ENCODE measurements around the gene SSR3.

Gene SSR3

GRCh38 chr3:156492801-156493261 is 62.1 kb downstream of the SSR3 start:
- TF ChIP-seq, protein P1, sequence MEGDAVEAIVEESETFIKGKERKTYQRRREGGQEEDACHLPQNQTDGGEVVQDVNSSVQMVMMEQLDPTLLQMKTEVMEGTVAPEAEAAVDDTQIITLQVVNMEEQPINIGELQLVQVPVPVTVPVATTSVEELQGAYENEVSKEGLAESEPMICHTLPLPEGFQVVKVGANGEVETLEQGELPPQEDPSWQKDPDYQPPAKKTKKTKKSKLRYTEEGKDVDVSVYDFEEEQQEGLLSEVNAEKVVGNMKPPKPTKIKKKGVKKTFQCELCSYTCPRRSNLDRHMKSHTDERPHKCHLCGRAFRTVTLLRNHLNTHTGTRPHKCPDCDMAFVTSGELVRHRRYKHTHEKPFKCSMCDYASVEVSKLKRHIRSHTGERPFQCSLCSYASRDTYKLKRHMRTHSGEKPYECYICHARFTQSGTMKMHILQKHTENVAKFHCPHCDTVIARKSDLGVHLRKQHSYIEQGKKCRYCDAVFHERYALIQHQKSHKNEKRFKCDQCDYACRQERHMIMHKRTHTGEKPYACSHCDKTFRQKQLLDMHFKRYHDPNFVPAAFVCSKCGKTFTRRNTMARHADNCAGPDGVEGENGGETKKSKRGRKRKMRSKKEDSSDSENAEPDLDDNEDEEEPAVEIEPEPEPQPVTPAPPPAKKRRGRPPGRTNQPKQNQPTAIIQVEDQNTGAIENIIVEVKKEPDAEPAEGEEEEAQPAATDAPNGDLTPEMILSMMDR (IDR thresholded peaks at IDR 0.05; ENCODE audit: insufficient read depth, low read length), result no peak
- no peak for TF ChIP-seq REST (IDR thresholded peaks at IDR 0.05; ENCODE audit: insufficient replicate concordance, low read depth)
- TF ChIP-seq POLR2AphosphoS5 (IDR thresholded peaks at IDR 0.05; ENCODE audit: low read depth), result no peak
- no peak for TF ChIP-seq SPI1 (IDR thresholded peaks at IDR 0.05; ENCODE audit: borderline replicate concordance, low read depth)
- TF ChIP-seq GABPA (IDR thresholded peaks at IDR 0.05; ENCODE audit: low read depth), result no peak
- Histone ChIP-seq H3K4me3 (replicated peaks; ENCODE audit: insufficient read depth, low read length) (no peak overlapping the region), H3K27me3 (ENCODE audit: insufficient read depth, poor library complexity, severe bottlenecking) (peaks cover 7% of the 10 kb centered on the region), H3K27ac (replicated peaks) (no peak overlapping the region)
- no peak for DNase-seq (ENCODE audit: low read depth in 1 of 2, low spot score in 1 of 2)

GRCh38 chr3:156491192-156491591 is 63.7 kb downstream of the SSR3 start:
- no peak for DNase-seq (ENCODE audit: low read depth in 1 of 2, low spot score in 1 of 2)
- TF ChIP-seq REST (IDR thresholded peaks at IDR 0.05; ENCODE audit: insufficient replicate concordance, low read depth) (no peak), SPI1 (IDR thresholded peaks at IDR 0.05; ENCODE audit: borderline replicate concordance, low read depth) (no peak), GABPA (IDR thresholded peaks at IDR 0.05; ENCODE audit: low read depth) (no peak), POLR2AphosphoS5 (IDR thresholded peaks at IDR 0.05; ENCODE audit: low read depth) (no peak)
- TF ChIP-seq, protein P1 (IDR thresholded peaks at IDR 0.05; ENCODE audit: insufficient read depth, low read length), result no peak
- H3K27ac ChIP-seq (replicated peaks), result no peak overlapping the region
- H3K4me3 ChIP-seq (replicated peaks; ENCODE audit: insufficient read depth, low read length), result no peak overlapping the region
- peaks cover 4% of the 10 kb centered on the region for H3K27me3 ChIP-seq (ENCODE audit: insufficient read depth, poor library complexity, severe bottlenecking)

Data from HL-60 (cell line).